ENCODE data around the gene TMPRSS3.

The TMPRSS3 gene

GRCh38 chr21:42406866-42407265, 11.0 kb upstream of the TMPRSS3 start:
- DNase-seq: no peak

- DNase-seq: peak in 1 of 2 experiments; percentile 35
Observed at GRCh38 chr21:42406201-42406621, 10.4 kb upstream of the TMPRSS3 start.

GRCh38 chr21:42405064-42406013, 9.5 kb upstream of the TMPRSS3 start:
- DNase-seq: no peak

GRCh38 chr21:42404539-42404938, 8.7 kb upstream of the TMPRSS3 start:
- DNase-seq: no peak

- DNase-seq: no peak
Observed at GRCh38 chr21:42403611-42404231, 7.9 kb upstream of the TMPRSS3 start, which contains the start of gene UBASH3A. UBASH3A (plus strand) TSS chr21:42403902; CDS start chr21:42403946, 44 bp downstream.

- no peak for DNase-seq
Observed at GRCh38 chr21:42401820-42402251, 6.0 kb upstream of the TMPRSS3 start.

- DNase-seq: no peak
Observed at GRCh38 chr21:42401154-42401553, 5.3 kb upstream of the TMPRSS3 start.

GRCh38 chr21:42400525-42400924, 4.7 kb upstream of the TMPRSS3 start:
- DNase-seq: peak; percentile 51 to 86

- peak; percentile 84 to 88 for DNase-seq
Observed at GRCh38 chr21:42398436-42399028, 2.7 kb upstream of the TMPRSS3 start.

- no peak for DNase-seq
Observed at GRCh38 chr21:42397746-42398394, 2.0 kb upstream of the TMPRSS3 start.

GRCh38 chr21:42396799-42397745, 1.2 kb upstream of the TMPRSS3 start:
- peak; percentile 82 to 83 for DNase-seq

- peak; percentile 56 to 61 for DNase-seq
Observed at GRCh38 chr21:42395302-42395701, 550 bp downstream of the TMPRSS3 start.

GRCh38 chr21:42393443-42393950, 2.4 kb downstream of the TMPRSS3 start:
- peak; percentile 27 to 73 for DNase-seq

- no peak for DNase-seq
Observed at GRCh38 chr21:42392731-42393442, 3.0 kb downstream of the TMPRSS3 start.

GRCh38 chr21:42391297-42391696, 4.6 kb downstream of the TMPRSS3 start:
- no peak for DNase-seq

GRCh38 chr21:42390696-42391095, 5.2 kb downstream of the TMPRSS3 start:
- no peak for DNase-seq

GRCh38 chr21:42390193-42390592, 5.7 kb downstream of the TMPRSS3 start:
- no peak for DNase-seq

GRCh38 chr21:42389449-42389835, 6.4 kb downstream of the TMPRSS3 start:
- peak; percentile 62 to 87 for DNase-seq

GRCh38 chr21:42388740-42389448, 7.0 kb downstream of the TMPRSS3 start:
- peak in 1 of 2 experiments; percentile 57 for DNase-seq

GRCh38 chr21:42387843-42388340, 8.0 kb downstream of the TMPRSS3 start:
- no peak for DNase-seq

Data from NCI-H526 (cell line).